HG02885 (cell line): ENCODE results near the gene SLC44A2.

Experiments used
- ATAC-seq: cut with Tn5 transposase; IDR thresholded peaks from one replicate; pipeline ENCODE4 v1.9.1; 2021; ENCODE audit warnings: mild to moderate bottlenecking; ENCODE audit not compliant: unreplicated experiment, poor library complexity

SLC44A2 gene

DNA sequence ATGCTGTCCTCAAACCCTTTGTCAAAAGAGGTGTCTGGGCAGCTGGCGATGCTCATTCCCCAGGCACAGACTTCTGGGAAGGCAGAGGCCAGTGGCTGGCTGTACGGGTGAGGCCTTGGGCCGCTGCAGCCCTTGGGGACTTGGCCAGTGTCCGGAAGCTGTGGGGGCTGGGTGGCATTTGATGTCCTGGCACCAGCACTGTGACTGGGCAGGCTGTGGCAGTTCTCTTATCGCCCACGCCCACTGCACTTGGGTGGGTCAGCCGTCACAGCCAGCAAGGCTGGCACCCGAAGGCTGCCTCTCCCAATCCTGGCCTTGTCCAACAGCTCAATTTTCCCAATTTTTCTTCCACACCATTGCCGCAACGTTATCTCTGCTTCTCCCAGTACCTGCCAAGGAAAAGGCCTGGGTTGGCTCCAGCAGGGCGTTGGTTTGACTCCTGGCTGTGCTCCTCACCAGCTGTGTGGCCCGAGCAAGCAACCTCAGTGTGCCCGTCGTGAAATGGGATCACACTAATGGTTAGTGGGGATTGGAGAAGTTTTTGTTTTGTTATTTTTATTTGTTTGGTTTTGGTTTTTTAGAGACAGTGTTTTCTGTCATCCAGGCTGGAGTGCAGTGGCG lies 12.7 kb upstream of the SLC44A2 start:
- no peak for ATAC-seq

- no peak for ATAC-seq
These were observed 9.8 kb upstream of the SLC44A2 start for GRCh38 chr19:10615429-10616023.

- no peak for ATAC-seq
These were observed 7.8 kb upstream of the SLC44A2 start for GRCh38 chr19:10617409-10618121.

GRCh38 chr19:10618846-10619245 lies 6.5 kb upstream of the SLC44A2 start:
- no peak for ATAC-seq

DNA sequence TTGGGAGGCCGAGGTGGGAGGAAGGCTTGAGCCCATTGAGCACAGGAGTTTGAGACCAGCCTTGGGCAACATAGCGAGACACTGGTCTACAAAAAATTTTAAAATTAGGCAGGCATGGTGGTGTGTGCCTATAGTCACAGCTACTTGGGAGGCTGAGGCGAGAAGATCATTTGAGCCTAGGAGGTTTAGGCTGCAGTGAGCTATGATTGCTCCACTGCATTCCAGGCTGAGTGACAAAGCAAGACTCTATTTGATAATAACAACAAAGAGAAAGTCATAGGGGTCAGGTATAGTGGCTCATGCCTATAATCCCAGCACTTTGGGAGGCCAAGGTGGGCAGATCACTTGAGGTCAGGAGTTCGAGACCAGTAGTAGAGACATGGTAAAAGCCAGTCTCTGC lies 4.6 kb upstream of the SLC44A2 start:
- ATAC-seq = no peak

GRCh38 chr19:10621966-10622365 lies 3.4 kb upstream of the SLC44A2 start:
- ATAC-seq = no peak

- ATAC-seq = no peak
These were observed 768 bp upstream of the SLC44A2 start for GRCh38 chr19:10624585-10624984.

GRCh38 chr19:10625762-10626138 lies 397 bp downstream of the SLC44A2 start:
- no peak for ATAC-seq

DNA sequence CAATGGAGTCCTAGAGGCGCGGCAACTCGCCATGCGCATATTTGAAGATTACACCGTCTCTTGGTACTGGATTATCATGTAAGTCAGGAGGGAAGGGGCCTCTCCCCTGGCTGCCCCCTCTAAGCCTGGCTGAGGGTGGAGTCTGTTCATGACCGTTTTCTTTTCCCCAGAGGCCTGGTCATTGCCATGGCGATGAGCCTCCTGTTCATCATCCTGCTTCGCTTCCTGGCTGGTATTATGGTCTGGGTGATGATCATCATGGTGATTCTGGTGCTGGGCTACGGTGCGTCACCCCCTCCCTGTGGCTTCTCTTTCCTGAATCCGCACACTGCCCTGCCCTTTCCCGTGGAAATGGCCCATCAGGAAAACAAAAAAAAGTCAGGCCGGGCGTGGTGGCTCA lies 6.5 kb downstream of the SLC44A2 start:
- no peak for ATAC-seq

GRCh38 chr19:10634430-10634829 lies 9.1 kb downstream of the SLC44A2 start:
- no peak for ATAC-seq

GRCh38 chr19:10634963-10635362 lies 9.6 kb downstream of the SLC44A2 start:
- ATAC-seq = no peak

DNA sequence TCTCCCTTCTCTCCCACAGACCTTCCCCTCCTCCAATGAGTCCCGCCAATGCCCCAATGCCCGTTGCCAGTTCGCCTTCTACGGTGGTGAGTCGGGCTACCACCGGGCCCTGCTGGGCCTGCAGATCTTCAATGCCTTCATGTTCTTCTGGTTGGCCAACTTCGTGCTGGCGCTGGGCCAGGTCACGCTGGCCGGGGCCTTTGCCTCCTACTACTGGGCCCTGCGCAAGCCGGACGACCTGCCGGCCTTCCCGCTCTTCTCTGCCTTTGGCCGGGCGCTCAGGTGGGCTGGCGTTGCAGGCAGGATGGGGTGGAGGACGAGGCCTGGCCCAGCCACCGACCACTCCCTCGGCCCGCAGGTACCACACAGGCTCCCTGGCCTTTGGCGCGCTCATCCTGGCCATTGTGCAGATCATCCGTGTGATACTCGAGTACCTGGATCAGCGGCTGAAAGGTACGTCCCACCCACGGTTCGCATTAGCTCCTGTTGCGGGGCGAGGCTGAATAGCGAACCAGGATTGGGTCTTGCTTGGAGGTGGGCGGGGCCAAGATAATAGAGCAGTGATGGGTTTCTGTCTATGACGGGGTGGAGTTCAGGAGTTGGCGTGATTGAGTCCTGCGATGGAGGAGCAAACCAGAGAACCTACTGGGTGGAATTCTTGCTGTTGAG lies 11.1 kb downstream of the SLC44A2 start:
- no peak for ATAC-seq

DNA sequence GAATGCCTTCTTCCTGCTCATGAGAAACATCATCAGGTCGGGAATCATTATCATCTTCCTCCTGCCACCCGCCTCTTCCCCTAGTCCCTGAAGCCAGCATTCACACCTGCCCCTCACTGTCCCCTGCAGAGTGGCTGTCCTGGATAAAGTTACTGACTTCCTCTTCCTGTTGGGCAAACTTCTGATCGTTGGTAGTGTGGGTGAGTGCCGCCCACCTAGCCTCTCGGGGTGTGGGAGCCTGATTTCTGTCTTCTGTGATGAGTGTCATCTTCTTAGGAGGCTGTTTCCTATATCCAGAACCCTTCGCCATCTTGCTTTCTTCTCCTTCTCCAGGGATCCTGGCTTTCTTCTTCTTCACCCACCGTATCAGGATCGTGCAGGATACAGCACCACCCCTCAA lies 12.5 kb downstream of the SLC44A2 start:
- ATAC-seq = no peak

GRCh38 chr19:10639836-10640235 lies 14.5 kb downstream of the SLC44A2 start:
- no peak for ATAC-seq

- no peak for ATAC-seq
These were observed 15.0 kb downstream of the SLC44A2 start for GRCh38 chr19:10640361-10640760.

GRCh38 chr19:10641248-10641647 lies 15.9 kb downstream of the SLC44A2 start:
- no peak for ATAC-seq

DNA sequence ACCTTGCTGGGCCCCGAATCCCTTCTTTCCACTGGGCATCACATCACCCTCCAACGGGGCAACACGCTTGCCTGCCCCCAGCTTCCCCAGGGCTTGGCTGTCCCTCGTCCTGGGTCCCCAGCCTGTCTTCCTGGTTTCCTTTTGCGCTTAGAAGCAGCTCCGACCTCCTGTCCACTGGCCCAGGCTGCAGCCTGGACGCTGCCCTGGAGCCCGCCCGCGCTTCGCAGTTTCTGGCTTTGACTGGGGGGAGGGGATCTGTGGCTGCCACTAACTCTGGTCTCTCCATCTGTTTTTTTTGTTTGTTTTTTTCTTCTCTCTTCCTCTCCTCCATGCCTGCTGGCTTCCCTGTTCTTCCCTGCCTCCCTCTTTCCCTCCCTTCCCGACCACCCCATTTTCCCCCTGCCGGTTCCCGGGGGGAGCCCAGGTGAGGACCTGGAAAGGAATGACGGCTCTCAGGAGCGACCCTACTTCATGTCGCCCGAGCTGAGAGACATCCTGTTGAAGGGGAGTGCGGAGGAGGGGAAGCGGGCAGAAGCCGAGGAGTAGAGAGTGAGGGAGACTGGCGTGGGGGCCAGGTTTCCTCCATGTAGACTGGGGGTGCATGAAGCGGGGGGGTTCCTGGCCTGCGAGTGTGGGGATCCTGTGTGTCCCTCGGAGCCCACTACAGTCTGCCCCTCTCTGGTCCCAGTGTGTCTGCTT lies 17.3 kb downstream of the SLC44A2 start:
- ATAC-seq = no peak

GRCh38 chr19:10643172-10643967 lies 18.0 kb downstream of the SLC44A2 start:
- no peak for ATAC-seq

DNA sequence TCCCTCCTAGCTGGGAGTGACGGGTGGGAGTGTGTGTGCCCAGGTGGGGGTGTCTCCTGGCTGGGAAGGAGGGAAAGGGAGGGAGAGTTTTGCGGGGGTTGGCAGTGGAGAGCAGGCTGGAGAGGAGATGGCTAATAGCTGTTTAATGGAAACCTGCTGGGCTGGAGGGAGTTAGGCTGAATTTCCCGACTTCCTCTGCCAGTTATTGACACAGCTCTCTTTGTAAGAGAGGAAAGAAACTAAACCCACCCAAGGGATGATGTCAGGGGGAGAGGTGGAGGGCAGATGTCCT lies 18.6 kb downstream of the SLC44A2 start:
- no peak for ATAC-seq
